Gastrocnemius medialis (tissue), 4 donors: ENCODE results near the gene AIFM3.

Experiments
- POLR2A ChIP-seq, 2 donors: fragments of 450-650 bp; IDR thresholded peaks; one replicate each; pipeline ENCODE4 v1.6.1; 2017; ENCODE audit warnings: antibody characterized with exemption in 2 of 2, mild to moderate bottlenecking in 2 of 2, moderate library complexity in 2 of 2
- TF ChIP-seq, protein P1 (sequence below), 5 experiments: fragments of 450-650 bp in 3 of 5; fragments of 200-600 bp in 2 of 5; sonication (generic) in 2 of 5; IDR thresholded peaks in 4 of 5; conservative IDR thresholded peaks in 1 of 5; 1 replicate in 4 of 5; 2 replicates in 1 of 5; pipeline ENCODE4 v1.5.1; 2016 to 2019; ENCODE audit warnings: antibody characterized with exemption in 5 of 5, mild to moderate bottlenecking in 3 of 5, moderate library complexity in 3 of 5

DNA sequence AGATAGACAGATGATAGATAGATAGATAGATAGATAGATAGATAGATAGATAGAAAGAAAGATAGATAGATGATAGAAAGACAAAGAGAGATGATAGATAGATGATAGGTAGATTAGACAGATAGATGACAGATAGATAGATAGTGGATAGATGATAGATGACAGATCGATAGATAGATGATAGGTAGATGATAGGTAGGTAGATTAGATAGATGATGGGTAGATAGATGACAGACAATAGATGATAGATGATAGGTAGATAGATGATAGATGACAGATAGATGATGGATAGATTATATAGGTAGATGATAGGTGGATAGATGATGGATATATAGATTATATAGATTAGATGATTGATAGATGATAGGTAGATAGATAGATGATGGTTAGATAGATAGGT is 19.3 kb downstream of the AIFM3 start:
- TF ChIP-seq, protein P1, sequence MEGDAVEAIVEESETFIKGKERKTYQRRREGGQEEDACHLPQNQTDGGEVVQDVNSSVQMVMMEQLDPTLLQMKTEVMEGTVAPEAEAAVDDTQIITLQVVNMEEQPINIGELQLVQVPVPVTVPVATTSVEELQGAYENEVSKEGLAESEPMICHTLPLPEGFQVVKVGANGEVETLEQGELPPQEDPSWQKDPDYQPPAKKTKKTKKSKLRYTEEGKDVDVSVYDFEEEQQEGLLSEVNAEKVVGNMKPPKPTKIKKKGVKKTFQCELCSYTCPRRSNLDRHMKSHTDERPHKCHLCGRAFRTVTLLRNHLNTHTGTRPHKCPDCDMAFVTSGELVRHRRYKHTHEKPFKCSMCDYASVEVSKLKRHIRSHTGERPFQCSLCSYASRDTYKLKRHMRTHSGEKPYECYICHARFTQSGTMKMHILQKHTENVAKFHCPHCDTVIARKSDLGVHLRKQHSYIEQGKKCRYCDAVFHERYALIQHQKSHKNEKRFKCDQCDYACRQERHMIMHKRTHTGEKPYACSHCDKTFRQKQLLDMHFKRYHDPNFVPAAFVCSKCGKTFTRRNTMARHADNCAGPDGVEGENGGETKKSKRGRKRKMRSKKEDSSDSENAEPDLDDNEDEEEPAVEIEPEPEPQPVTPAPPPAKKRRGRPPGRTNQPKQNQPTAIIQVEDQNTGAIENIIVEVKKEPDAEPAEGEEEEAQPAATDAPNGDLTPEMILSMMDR (IDR thresholded peaks at IDR 0.05 in 4 of 5, conservative IDR thresholded peaks at IDR 0.05 in 1 of 5): no peak
- no peak for TF ChIP-seq POLR2A (IDR thresholded peaks at IDR 0.05)
